ENCODE results near the gene GRM5. TPM values are rescaled to one million over a fixed set of nuclear protein-coding genes. Genes with fewer than 3 reads are reported as not detected.
"Not testable (repeated sequence)": the region's sequence is repeated elsewhere in the genome, so short reads cannot be mapped to it uniquely, and the experiment has no call there.

The GRM5 gene
- total RNA-seq, 1 donor from 2014 or later, result 0.17 TPM

DNA sequence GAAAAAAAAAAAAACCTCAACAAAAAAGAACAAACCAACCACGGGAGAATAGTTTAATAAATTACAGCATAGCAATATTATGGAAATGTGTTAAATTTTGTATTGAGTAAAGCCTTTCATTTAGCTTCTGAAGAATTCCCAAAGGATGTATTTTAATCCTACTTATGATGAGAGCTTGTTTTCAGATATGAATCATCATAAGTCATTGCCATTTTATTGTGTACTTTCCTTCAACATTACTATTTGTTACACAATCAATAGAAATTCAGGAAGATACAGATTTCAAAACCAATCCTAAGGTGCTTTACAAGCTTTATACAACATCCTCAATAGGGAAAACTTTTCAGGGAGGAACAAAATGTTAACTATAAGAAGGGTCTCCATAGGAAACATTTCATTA is 527.7 kb downstream of the GRM5 start:
- TF ChIP-seq, protein P1, sequence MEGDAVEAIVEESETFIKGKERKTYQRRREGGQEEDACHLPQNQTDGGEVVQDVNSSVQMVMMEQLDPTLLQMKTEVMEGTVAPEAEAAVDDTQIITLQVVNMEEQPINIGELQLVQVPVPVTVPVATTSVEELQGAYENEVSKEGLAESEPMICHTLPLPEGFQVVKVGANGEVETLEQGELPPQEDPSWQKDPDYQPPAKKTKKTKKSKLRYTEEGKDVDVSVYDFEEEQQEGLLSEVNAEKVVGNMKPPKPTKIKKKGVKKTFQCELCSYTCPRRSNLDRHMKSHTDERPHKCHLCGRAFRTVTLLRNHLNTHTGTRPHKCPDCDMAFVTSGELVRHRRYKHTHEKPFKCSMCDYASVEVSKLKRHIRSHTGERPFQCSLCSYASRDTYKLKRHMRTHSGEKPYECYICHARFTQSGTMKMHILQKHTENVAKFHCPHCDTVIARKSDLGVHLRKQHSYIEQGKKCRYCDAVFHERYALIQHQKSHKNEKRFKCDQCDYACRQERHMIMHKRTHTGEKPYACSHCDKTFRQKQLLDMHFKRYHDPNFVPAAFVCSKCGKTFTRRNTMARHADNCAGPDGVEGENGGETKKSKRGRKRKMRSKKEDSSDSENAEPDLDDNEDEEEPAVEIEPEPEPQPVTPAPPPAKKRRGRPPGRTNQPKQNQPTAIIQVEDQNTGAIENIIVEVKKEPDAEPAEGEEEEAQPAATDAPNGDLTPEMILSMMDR (conservative IDR thresholded peaks at IDR 0.05), result no peak
- DNase-seq (ENCODE audit: extremely low spot score, unreplicated experiment), result no peak
- Mint-ChIP-seq H3K27ac (no peak overlapping the region), H3K27me3 (no peaks in the 10 kb centered on the region), H3K36me3 (no peaks in the 10 kb centered on the region), H3K4me3 (no peak overlapping the region), H3K4me1 (ENCODE audit: unreplicated experiment) (no peaks in the 10 kb centered on the region), H3K9me3 (no peaks in the 10 kb centered on the region)

DNA sequence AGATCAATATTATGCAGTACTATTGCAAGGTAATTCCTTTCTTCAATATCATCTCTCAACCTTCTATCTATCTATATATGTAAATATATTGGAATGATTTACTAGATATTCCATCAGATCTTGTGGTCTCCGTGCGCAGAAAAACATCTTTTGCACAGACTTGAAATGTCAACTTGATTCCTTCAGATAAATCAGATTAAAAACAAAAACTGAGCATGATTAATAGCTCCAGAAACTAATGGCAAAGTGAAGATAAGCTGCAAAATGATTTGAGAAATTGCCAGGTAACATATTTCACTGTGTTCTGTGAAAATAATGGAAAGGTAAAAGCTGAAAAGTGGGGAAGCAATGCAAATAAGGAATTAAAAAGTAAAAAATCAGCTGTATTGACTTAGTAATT is 528.2 kb downstream of the GRM5 start:
- H3K36me3 Mint-ChIP-seq, result no peaks in the 10 kb centered on the region
- no peaks in the 10 kb centered on the region for H3K4me1 Mint-ChIP-seq (ENCODE audit: unreplicated experiment)
- no peak overlapping the region for H3K27ac Mint-ChIP-seq
- no peak overlapping the region for H3K4me3 Mint-ChIP-seq
- TF ChIP-seq, protein P1 (conservative IDR thresholded peaks at IDR 0.05), result no peak
- no peak for DNase-seq (ENCODE audit: extremely low spot score, unreplicated experiment)
- H3K9me3 Mint-ChIP-seq, result no peaks in the 10 kb centered on the region
- no peaks in the 10 kb centered on the region for H3K27me3 Mint-ChIP-seq

DNA sequence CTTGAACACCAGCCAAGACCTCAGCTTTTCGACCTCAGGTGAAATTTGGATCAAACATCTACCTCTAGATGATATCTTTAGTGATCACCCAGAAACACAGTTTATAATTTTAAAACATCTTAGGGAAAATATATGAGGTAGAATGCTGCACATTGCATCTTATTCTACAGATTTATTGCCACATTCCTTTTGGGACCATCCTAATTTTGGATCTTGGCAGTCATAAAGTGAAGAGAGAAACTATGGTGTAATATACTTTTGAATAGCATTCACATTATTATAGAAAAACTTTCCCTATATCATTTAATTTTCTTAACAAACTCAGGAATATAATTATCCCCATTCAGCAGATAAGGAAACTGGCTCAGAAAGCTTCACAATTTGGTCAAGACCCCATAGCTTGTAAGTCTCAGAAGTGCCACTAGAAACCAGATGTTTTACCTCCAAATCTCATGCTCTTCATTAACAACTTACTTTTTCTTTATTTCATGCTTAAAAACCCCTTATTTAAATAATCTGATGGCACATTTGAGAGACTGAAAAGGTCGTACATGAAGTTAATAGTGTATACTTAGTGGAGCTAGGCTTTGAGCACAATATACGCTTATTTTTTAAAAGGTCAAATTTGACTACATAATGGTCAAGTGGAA is 529.0 kb downstream of the GRM5 start:
- H3K27me3 Mint-ChIP-seq, result no peaks in the 10 kb centered on the region
- H3K4me1 Mint-ChIP-seq (ENCODE audit: unreplicated experiment), result no peaks in the 10 kb centered on the region
- TF ChIP-seq, protein P1 (conservative IDR thresholded peaks at IDR 0.05), result no peak
- no peak overlapping the region for H3K27ac Mint-ChIP-seq
- no peaks in the 10 kb centered on the region for H3K9me3 Mint-ChIP-seq
- no peaks in the 10 kb centered on the region for H3K36me3 Mint-ChIP-seq
- DNase-seq (ENCODE audit: extremely low spot score, unreplicated experiment), result no peak
- no peak overlapping the region for H3K4me3 Mint-ChIP-seq

DNA sequence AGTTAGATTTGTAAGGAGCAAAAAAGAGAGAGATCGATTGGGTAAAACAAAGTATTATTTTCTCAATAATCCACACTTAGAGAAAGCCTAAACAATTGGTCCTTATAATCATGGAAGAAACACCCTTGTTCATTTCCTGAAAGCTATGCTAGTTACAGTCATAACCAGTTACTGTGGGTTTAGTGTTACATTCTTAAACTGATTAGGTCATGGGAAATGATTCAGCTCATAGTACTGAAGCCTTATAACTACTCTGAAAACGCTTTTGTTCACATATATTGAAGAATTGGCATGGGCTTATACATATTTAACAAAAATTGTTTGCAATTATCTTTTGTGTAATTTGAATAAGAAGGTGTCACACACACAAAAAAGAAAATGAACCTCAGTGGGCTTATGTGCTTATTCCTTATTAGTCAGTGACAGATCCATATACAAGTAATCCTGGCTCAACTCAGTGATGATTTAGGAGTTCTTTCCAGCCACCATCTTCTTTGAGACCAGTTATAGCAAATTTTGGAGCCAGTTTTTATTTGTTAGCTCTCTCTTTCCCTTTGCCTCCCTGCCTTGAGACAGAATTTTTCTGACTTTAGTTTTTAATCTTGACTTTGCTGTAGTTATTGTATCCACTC is 529.8 kb downstream of the GRM5 start:
- H3K27ac Mint-ChIP-seq, result no peak overlapping the region
- no peak overlapping the region for H3K4me3 Mint-ChIP-seq
- peaks cover under 1% of the 10 kb centered on the region for H3K27me3 Mint-ChIP-seq
- H3K36me3 Mint-ChIP-seq, result no peaks in the 10 kb centered on the region
- no peak for DNase-seq (ENCODE audit: extremely low spot score, unreplicated experiment)
- TF ChIP-seq, protein P1 (conservative IDR thresholded peaks at IDR 0.05), result no peak
- H3K4me1 Mint-ChIP-seq (ENCODE audit: unreplicated experiment), result no peaks in the 10 kb centered on the region
- no peaks in the 10 kb centered on the region for H3K9me3 Mint-ChIP-seq

DNA sequence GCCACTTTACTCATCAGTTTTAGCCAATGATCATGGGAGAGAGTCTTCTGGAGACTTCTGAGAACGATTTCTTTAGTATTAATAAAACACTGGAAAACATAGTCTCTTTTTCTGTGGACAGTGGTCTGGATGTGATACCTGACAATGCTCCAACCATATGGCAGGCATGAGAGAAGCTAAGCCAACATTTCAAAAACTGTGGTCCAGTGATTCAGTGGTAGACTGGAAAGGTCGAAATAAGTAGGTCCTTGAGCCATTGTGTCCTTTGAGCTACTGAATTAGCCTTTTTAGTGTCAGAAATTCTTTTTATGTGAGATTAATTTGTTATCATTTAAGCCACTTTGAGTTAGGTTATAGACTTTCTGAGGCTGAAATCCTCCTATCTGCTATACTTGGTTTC is 530.5 kb downstream of the GRM5 start:
- H3K9me3 Mint-ChIP-seq, result no peaks in the 10 kb centered on the region
- H3K4me3 Mint-ChIP-seq, result no peak overlapping the region
- peaks cover 3% of the 10 kb centered on the region for H3K27me3 Mint-ChIP-seq
- no peak overlapping the region for H3K27ac Mint-ChIP-seq
- no peak for DNase-seq (ENCODE audit: extremely low spot score, unreplicated experiment)
- H3K36me3 Mint-ChIP-seq, result no peaks in the 10 kb centered on the region
- TF ChIP-seq, protein P1 (conservative IDR thresholded peaks at IDR 0.05), result no peak
- H3K4me1 Mint-ChIP-seq (ENCODE audit: unreplicated experiment), result no peaks in the 10 kb centered on the region

DNA sequence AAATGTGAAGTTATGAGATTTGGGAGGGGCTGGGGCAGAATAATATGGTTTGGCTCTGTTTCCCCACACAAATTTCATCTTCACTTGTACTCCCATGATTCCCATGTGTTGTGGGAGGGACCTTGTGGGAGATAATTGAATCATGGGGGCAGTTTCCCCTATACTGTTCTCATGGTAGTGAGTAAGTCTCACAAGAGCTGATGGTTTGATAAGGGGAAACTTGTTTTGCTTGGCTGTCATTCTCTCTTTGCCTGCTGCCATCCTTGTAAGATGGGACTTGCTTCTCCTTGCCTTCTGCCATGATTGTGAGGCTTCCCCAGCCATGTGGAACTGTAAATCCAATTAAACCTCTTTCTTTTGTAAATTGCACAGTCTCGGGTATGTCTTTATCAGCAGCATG is 531.1 kb downstream of the GRM5 start:
- not testable (repeated sequence) for DNase-seq (ENCODE audit: extremely low spot score, unreplicated experiment); H3K4me3 Mint-ChIP-seq; H3K27me3 Mint-ChIP-seq; H3K4me1 Mint-ChIP-seq (ENCODE audit: unreplicated experiment); H3K9me3 Mint-ChIP-seq; H3K36me3 Mint-ChIP-seq; H3K27ac Mint-ChIP-seq
